NCI-H446 (cell line): ENCODE data around the gene CRTAC1.

Experiments used
- DNase-seq, 2 experiments: peaks; one replicate each; lab custom pipeline; 2025; lab: John Stamatoyannopoulos, UW

Gene CRTAC1

DNA sequence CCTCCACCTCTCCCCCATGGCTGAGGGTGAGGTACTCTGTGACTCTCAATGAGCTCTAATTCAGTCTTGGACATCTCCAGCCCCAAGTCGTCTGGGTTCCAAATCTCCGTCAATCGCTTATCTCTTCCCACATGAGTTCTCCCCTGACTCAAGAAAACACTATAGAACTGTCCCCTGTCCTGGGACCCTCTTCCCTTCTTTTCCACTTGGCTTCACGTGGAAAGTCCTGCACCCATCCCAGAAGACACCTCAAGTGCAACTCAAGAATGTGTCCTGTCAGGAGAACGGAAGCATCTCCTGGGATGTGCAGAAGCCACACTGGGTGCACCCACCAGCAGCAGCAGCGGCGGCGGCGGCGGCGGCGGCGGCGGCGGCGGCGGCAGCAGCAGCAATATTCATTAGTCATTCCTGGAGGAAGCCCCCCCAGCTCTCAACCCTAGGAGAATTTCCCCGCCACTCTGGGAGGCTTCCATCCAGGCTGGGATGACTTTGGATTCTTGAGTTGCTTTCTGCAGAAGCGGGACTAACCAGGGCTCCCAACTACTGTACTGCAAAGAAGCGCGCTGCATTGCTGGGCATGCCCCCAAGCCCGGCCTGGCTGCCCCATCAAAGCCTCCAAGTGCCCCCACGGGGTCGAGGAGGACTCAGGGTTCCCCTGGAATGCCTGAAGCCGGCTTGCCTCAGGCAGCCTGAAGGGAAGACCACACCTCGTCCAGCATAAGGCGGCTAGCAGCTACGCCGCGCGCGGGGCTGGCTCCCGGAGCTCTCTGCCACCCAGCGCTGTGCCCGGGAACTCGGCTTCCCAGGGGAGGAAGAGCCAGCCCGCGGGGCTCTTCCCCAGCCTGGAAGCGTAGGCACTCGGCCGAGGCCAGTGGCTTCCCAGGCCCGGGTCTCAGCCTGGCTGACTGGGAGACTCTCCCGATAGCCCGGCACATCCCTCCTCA lies 1.0 kb downstream of the CRTAC1 start:
- no peak for DNase-seq

DNA sequence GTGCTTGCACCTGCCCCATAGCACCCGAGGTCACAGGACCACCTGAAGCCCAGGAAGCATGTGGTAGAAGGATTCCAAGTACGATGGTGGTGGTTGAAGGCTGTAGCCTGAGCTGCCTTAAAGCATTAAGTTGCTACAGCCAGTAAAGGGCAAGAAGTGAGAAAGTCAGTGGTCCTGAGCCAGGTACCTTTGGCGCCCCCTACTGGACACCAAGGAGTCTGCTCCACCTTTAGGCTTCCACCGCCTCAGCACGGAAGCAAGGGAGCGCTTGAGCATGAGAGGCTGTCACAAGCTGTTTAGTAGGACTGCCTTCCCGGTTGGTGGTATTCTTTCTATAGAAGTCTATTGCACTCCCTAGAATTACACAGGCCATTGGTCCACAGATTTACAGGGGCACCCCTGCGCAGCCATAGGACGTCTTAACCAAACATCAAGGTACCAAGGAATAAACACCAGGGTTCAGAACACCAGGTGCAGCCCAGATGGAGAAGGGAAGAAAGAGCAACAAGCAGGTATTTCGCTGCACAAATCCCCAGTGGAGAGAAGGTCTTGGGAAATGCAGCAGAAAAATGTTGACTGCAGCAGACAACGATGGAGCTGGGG lies 2.2 kb downstream of the CRTAC1 start:
- DNase-seq = peak; percentile 41 to 74

DNA sequence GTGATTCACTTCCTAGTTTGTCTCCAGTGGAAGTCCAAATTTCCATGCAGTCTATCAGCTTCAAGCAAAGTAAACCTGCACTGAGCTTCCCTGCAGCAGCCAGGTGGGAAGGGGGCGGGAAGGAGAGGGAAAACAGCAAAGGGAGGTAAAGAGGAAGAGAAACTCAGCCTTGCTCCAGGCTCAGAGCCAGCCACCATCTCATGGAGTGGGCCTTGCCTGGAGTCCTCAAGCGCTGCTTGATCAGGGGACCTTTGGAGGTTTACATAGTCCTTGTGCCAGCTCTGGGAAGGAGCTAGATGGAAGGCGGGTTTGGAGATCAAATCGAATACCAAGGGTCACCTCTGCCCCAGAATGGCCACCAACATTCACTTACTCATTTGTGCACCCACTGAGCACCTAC lies 7.4 kb downstream of the CRTAC1 start:
- DNase-seq = no peak

DNA sequence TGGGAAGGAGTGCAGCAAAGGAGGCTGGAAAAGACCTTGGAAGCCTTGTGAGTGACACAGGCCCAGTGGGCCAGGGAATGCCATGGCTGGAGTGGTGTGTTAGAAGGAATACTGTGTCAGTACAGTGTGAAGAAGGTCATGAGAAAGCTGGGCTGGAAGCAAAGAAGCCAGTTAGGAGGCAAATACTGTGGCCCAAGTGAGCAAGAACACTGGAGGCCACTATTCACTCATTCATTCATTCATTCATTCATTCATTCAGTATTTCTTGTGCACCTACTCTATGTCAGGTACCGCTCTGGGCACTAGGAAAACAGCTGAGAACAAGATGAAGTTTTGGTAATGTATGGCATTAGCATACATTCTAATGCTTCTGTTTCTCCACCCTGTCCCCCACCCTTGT lies 9.6 kb downstream of the CRTAC1 start:
- no peak for DNase-seq

DNA sequence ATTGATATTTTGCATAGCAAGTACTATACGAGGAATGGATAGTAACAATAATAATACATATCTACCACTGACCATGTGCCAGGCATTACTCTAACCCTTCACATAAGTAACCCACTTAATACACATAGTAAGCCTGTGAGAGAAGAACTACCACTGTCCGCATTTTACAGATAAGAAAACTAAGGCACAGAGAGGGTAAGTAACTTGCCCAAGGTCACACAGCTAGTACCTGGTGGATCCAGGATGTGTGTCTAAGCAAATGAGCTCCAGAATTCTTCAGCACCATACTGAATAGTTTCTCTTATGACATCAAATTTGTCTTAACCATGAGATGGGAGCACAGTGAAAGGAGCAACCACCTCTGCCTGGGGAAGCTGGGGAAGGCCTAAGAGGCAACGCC lies 10.2 kb downstream of the CRTAC1 start:
- no peak for DNase-seq

DNA sequence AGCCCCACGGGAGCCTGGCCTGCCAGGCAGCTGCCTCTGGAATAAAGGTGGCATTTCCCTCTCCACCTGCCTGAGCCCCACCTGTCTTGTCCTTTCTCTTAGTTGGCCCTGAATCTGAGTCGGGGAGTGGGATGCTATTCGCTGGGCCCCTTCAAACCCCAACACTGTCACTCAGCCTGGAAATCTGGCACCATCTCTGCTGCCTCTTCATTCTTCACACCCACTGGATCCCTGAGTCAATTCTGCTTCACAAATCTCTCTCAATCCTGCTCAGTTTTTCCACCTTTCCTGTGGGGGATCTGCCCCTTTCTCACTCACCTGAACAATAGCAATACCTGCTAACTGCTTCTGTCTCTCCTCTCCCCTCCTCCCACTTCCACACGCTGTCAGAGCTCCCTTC lies 10.6 kb downstream of the CRTAC1 start:
- no peak for DNase-seq

DNA sequence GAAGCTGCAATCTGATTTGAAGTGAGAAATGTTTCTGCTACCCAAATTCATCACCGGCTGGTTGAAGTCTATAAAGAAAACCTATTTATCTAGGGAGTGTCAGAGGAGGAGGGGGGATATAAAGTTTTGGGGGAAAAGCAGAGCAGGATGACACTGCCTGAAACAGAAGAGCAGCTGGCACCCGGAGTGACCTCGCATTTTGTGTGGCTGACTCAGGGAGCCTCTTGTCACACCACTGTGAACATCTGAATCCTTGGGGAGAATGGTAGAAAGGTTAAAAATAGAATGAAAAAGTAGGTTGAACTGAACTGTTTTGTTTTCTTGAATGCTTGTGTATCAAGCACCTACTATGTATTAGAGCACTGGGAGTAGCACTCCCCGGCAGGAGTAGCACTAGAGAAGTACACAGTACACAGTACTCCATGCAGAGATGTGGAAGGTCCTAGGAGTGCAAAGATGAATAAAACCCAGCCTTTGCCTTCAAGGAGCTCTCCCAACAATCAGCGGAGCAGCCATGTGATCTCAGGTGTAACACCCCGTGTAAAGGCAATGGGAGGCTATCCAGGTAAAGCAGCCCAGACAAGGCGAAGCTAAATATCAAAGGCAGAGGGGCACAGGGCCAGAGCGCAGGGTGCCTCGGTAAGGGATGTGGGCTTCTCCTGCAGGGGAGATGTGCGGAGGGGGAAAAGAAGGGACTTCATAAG lies 13.5 kb downstream of the CRTAC1 start:
- no peak for DNase-seq

DNA sequence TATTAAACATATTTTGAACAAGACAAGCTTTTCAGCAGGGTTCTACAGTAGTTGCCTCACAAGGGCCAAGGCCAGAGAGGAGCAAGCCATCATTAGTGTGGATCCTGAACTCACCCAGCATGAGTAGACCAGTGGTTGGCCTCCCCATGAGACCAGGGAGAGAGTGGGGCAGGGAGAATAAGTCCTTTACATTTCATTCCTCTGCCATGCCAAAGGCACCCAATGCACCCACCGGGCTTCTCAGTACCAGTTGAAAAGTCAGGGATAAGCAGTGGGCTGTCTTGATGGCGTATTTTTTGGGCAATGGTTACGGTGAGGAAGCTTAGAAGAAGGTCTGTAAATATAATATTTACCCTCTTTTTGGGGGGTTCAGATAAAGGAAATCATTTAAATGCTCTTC lies 16.6 kb downstream of the CRTAC1 start:
- DNase-seq = no peak

DNA sequence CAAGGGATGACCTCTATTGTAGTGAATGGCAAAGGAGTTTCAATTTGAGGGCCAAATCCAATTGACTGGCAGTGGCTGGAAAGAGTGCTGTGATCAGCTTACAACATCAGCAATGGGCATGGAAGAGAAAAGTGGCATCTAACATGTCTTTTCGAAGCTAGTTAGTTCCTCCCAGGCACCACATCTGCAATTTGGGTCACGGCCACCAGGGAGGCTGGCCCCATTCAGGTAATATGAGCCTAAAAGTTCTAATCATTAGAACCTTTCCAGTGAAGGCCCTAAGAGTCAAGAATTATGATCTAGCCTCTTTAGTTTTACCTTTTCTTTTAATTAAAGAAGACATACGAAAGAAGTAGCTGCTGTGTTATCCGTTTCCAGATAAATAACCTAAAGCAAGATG lies 17.3 kb downstream of the CRTAC1 start:
- no peak for DNase-seq

DNA sequence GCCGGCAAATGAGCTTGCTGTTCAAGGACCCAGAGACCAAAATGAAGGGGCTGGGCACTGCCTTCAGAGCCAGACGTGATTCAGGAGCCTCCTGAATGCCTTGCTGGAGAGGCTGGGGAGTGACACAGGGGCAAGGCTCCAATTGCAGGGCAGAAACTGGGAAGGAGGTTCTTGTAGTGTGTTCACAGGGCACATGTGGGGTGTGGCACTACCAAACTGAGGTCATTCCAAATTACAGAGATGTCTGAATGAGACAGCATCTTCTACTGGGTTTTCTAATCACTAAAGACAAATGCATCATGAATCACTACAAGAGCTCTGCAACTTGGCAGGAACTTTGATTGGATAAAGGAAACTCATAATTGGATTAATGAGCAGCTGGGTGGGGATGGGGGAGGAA lies 17.8 kb downstream of the CRTAC1 start:
- peak in 1 of 2 experiments; percentile 23 for DNase-seq

DNA sequence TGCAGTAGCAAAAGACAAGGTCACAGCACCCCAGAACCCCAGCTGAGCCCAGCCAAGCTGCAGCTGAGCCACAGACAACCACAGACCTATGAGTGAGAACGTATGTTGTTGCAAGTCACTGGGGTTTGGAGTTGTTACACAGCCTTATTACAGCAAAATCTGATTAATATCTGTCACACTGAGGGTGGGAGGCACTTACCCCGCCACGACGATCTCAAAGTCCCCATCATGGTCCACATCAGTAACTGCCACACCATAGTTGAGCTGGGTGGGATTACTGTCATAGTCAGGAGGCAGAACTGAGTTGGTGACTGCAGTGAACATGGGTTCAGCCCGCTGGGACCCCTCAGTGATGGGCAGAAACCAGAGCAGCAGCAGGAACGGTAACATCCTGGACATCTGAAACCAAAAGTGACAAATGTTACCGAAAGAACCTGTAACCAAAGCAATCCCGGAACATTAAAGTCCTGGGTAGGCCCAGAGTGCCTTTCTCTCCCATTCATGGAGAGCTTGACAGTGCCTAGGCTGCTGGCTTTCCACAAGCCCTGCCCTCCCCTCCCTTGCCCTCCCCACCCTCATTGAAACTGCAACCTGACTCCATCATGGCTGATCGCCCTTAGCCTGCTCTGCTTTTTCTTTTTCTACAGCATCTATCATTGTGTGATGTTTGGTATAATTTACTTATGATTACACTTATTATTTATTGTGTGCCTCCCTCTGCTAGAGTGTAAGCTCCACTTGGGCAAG lies 19.3 kb downstream of the CRTAC1 start:
- no peak for DNase-seq

DNA sequence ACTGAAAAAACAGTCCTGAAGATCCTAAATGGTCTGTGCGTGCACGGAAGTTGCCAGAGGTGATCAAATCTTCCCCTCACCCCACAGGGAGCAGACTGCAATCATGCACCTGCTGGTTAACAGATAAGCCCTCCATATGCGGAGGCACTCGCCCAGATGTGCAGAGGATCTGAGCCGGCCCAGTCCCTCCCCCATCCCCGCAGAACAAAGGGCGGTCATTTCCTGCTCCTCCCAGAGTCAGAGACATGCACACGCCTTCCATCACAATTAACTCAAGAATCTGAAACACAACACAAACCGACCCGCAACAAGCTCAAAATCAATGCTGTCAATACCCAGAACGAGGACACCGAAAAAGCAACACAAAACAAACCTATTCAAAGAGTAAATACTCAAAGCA lies 24.2 kb downstream of the CRTAC1 start:
- no peak for DNase-seq

DNA sequence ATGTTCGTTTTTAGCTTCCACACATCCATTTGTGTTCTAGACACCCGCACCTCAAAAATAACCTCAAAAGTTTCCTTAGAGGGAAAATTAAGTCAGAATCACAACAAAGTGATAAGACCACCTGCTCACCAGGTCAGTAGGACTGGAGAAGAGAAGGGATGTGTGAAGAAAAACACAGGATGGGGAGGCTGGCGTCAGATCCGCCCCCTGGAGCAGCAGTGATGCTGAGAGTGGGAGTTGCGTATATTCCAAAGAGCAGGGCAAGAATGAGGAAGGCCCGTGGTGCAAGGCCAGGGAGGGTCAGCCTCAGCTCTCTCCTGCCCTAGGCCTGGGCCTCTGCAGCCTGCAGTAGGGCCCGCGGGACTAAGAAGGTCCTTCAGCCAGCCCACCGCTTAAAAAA lies 28.7 kb downstream of the CRTAC1 start:
- no peak for DNase-seq

DNA sequence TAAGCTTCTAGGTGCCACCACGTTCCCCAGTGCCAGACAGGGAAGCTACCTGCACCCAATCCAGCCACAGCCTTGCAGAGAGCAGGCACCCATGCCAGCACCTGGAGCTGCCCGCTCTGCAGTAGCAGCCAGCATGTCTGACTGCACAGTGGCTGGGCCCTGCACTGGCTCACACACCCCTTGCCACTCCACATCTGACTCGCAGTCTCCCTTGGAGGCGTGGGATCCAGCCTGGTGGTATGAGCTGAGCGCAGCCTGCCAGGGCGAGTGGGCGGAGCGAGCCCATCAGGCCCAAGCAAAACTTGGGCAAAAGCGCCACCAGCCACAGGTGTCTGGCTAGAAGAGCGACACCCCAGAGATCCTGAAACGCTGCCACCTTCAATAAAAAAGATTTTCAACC lies 30.1 kb downstream of the CRTAC1 start:
- DNase-seq = no peak

DNA sequence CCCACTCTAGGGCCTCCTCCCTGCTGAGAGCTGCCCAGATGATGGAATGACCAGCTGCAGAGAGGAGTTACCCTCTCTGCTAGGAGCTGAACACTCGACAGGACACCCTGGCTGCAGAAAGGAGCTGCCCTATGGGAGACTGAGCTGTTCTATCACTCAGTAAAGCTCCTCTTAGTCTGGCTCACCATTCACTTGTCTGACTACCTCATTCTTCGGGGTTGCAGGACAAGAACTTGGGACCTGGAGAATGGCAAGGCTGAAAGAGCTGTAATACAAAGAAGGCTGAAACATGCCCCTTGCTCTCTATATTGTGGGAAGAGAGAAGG lies 30.5 kb downstream of the CRTAC1 start:
- no peak for DNase-seq

DNA sequence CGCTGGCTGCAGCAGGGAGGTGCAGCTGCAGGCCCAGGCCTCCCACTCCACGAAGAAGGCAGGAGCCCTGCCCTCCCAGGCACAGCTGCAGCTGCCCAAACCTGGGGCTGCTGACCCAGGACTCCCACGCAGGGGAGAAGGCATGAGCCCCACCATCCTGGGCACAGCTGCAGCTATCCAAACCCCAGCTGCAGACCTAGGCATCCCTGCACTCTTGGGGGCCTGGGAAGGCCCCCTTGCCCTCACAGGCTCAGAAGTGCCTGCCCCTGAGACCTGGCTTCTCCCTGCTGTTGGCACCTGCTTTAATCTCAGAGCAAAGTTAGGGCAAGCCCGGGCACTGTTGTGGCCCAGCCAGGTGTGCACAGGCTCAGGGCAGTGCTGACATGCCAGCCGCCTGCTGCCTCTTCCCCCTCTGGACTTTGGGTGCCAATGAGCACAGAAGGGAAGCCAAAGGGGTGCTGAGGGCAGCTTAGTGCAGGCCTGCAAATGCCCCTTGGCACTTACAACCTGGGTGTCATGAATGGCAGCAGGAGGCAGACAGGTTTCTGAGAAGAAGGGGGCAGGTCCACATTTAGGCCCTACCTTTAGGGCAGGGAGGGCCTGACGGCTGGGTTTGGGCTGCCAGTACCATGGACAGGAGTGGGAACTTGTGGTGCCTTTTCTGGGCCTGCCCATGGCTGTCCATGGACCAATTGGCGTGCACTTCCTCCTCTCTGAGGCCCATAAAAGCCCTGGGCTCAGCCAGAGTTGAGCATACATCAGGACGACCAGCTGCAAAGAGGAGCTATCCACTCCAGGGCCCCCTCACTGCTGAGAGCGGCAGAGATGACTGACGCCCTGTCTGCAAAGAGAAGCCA lies 31.1 kb downstream of the CRTAC1 start:
- no peak for DNase-seq

DNA sequence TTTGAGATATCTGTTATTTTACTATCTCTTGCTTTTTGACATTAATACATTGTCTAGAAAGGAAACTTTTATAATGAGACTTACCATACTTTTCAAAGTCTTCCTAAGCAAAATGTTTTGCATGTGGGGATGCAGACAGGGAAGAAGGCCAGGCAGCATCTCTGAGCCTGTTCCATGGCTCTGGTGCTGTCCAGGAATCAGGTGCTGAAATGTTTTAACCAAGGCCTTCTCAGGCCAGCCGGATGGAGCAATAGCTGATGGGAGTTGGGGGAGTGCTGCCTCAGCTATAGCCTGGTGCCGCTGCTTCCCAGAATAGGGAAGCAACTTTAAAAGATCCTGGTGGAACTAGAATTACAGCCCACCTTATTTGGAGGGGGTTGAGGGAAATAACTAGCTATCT lies 38.5 kb downstream of the CRTAC1 start:
- DNase-seq = no peak

DNA sequence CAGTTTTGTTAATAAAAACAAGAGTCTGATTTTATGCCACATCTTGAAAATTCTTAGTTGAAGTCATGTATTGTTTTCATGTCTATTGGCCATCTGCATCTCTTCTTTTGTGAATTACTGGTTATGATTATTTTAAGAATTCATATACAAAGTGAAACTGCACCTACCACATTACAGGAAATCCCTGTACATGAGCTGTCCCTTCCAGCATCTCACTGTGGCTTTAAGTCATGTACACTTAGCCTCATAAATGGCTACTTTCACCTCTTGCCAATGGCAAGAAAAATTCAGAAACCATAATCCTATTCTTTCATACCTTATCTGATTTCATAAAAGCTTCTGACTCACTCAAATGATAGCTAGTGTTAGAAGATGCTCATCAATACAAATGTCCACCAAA lies 48.6 kb downstream of the CRTAC1 start:
- DNase-seq = no peak

DNA sequence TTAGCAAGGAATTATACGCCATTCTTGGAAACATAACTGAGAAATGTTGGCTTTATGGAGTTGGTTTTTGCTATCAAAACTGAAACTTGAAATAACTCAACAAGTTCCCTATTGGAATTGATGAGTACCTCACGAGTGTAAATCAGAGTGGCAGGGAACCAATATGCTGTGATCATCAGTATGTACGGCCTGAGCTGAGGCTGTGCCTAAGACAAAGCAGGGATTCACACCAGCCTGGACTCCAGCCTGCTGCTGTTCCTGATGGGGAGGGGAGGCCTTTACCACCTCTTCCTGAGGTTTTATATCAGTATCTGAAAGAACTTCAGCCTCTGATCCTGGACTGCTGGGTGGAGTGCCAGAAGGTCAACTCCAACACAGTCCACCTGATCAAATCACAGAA lies 52.7 kb downstream of the CRTAC1 start:
- no peak for DNase-seq

DNA sequence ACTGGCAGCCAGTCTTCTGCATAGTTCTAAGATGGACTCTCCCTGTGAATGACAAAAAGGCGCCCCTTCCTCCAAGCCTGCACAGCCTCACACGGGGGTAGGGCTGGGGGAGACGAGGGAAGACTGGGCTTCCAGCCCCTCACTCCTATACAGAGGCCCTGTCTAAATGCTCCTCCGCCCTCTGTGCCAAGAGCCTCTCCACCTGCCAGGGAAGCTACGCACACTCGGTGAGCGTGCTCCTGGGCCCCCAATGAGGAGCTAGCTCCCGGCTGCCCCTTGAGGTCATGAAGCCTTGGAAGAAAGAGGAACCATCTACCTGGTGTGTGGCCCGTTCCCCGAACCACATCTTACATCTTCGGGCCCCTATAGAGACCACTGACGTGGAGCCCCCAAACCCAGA lies 54.8 kb downstream of the CRTAC1 start:
- no peak for DNase-seq
